NOMO-1 (cell line): ENCODE results near the gene ZNF646.

Experiments used
- DNase-seq, 2 experiments: peaks; one replicate each; lab custom pipeline; 2025; ENCODE audit not compliant: unreplicated experiment in 2 of 2; lab: John Stamatoyannopoulos, UW

ZNF646 gene, protein sequence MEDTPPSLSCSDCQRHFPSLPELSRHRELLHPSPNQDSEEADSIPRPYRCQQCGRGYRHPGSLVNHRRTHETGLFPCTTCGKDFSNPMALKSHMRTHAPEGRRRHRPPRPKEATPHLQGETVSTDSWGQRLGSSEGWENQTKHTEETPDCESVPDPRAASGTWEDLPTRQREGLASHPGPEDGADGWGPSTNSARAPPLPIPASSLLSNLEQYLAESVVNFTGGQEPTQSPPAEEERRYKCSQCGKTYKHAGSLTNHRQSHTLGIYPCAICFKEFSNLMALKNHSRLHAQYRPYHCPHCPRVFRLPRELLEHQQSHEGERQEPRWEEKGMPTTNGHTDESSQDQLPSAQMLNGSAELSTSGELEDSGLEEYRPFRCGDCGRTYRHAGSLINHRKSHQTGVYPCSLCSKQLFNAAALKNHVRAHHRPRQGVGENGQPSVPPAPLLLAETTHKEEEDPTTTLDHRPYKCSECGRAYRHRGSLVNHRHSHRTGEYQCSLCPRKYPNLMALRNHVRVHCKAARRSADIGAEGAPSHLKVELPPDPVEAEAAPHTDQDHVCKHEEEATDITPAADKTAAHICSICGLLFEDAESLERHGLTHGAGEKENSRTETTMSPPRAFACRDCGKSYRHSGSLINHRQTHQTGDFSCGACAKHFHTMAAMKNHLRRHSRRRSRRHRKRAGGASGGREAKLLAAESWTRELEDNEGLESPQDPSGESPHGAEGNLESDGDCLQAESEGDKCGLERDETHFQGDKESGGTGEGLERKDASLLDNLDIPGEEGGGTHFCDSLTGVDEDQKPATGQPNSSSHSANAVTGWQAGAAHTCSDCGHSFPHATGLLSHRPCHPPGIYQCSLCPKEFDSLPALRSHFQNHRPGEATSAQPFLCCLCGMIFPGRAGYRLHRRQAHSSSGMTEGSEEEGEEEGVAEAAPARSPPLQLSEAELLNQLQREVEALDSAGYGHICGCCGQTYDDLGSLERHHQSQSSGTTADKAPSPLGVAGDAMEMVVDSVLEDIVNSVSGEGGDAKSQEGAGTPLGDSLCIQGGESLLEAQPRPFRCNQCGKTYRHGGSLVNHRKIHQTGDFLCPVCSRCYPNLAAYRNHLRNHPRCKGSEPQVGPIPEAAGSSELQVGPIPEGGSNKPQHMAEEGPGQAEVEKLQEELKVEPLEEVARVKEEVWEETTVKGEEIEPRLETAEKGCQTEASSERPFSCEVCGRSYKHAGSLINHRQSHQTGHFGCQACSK (N-terminal part only)

DNA sequence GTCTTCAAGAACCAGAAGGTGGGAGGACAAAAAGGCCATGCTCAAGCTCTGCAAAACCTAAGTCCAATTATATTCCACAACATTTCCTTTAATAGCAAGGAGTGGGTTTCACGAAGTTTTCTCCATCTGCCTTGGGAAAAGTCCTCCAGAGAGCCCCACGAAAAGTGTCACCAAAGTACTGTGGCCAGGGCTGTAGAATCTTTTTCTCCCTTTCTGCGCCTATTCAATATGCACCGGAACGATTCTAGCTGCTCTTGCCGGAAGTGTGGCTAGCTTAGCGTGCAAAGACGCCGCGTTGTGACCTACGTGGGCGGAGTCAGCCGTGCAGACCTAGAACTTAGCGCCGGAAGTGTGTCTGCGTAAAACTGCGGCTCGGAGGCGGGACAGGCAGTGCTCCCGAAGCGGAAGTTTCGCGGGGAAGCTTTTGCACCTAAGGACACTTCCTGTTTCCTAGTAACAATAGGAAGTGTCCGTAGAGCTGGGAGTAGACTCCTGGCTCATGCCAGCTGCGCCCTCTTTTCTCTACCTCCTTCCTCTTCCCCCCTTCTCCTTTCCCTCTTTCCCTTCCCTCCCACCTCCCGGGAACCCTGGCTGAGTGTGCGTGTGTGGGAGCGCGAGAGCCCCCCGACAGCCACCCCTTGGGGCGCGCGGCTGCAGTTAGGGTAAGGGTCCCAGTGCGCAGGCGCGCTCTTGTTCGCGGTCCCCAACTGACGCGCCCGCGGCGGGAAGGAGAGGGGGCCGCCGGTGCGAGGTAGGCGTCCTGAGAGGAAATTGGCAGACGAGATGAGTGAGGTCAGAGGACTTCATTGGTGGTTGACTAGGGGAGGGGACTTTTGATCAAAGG is at the start of gene ZNF646, which contains the start of gene ZNF668:
ZNF646 (plus strand) TSS at position 453 of the 844 bp plus-strand sequence. CDS start 1,903 bp downstream, outside the sequence.
ZNF668 (minus strand) TSS at position 271 of the 844 bp plus-strand sequence. CDS start 9,781 bp downstream, outside the sequence.
- peak; percentile 99 to 100 for DNase-seq

- DNase-seq, result no peak
Measured at GRCh38 chr16:31025339-31025738, 48.9 kb upstream of the ZNF646 start.

GRCh38 chr16:31029272-31029671 is 45.0 kb upstream of the ZNF646 start:
- no peak for DNase-seq

GRCh38 chr16:31031276-31031675 is 42.9 kb upstream of the ZNF646 start:
- DNase-seq, result no peak

DNA sequence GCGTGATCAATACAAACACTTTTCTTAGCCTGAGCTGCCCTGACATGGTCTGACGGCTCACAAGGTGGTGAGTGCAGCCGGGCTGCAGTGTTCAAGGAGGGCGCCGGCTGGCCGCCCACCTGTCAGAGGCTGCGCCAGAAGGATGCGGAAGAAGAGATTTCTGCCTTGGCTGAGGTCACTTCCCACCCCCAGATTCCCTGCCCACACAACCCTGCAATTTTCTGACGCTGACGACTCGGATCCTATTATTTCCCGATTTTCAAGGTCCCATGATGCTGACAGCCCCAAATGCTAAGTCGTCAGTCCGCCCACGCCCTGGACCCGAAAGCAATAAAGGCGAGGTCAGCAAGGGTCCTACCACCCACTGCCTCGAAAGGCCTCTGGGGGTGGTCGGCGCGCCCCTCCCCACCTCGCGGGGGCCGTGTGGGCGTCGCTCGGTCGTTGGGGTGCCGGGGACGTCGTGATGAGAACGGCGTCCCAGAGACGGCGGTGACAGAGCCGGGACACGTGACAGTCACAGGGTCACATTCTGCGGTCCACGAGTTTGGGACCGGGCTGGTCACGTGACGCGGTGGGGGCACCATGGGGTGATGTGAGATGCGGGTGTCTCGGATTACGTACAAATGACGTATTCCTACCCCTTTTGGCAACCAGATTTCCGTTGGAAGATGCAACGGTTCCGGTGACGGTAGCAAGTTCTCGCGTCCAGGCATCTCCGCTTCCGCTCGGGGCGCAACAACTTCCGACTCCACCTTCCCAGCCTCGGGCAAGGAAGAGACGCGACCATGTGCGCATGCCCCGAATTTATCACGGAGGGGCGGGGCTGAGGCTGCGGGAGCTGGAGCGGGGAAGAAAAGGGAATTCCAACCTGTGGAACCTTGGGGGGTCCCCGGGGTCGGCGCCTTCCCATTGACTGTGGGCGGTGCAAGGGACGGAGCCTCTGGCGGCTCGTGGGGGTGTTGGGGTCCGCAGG is 41.2 kb upstream of the ZNF646 start, which contains the start of gene STX4:
STX4 (plus strand) TSS at position 823 of the 973 bp plus-strand sequence. CDS start 248 bp downstream, outside the sequence.
- DNase-seq, result peak; percentile 95 to 96

- DNase-seq, result peak; percentile 45 to 74
Measured at GRCh38 chr16:31033709-31034492, 40.3 kb upstream of the ZNF646 start.

GRCh38 chr16:31036691-31037090 is 37.5 kb upstream of the ZNF646 start:
- DNase-seq, result no peak

- DNase-seq, result no peak
Measured at GRCh38 chr16:31038993-31039392, 35.2 kb upstream of the ZNF646 start.

GRCh38 chr16:31042866-31043265 is 31.4 kb upstream of the ZNF646 start:
- no peak for DNase-seq

DNA sequence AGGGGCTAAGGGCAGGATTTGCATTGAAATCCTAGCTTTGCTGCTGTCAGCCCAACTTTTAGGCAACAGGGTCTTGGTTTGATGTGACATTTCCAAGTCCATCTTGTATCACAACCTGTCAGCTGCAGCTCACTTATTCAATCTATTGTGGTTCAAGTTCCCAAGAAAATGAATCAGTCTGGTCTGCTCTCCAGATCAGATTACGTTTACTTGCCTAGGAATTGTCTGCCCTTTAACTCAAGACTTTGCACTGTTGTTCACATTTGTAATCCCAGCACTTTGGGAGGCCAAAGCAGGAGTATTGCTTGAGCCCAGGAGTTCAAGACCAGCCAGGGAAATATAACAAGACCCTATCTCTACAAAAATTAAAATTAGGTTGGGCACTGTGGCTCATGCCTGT is 30.9 kb upstream of the ZNF646 start:
- no peak for DNase-seq

- DNase-seq, result no peak
Measured at GRCh38 chr16:31043898-31044481, 30.2 kb upstream of the ZNF646 start.

GRCh38 chr16:31050280-31051030 is 23.8 kb upstream of the ZNF646 start:
- DNase-seq, result no peak

- peak; percentile 6 to 18 for DNase-seq
Measured at GRCh38 chr16:31052114-31052513, 22.1 kb upstream of the ZNF646 start.

DNA sequence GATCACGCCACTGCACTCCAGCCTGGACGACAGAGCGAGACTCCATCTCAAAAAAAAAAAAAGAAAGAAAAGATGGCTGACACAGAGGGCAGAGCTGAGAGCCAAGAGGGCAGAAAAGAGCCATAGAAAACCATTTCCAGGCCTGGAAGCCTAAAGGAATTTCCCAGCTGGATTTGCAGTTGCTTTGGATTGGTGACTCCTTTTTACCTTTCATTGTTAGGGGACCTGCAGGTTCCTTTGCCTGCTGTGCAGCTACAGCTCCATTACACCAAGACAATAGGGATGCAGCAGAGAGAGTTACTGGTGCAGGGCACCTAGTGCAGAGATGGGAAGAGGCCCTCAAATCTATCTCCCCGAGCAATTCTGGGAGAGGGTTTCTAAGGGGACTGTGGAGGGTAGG is 18.6 kb upstream of the ZNF646 start:
- no peak for DNase-seq

DNA sequence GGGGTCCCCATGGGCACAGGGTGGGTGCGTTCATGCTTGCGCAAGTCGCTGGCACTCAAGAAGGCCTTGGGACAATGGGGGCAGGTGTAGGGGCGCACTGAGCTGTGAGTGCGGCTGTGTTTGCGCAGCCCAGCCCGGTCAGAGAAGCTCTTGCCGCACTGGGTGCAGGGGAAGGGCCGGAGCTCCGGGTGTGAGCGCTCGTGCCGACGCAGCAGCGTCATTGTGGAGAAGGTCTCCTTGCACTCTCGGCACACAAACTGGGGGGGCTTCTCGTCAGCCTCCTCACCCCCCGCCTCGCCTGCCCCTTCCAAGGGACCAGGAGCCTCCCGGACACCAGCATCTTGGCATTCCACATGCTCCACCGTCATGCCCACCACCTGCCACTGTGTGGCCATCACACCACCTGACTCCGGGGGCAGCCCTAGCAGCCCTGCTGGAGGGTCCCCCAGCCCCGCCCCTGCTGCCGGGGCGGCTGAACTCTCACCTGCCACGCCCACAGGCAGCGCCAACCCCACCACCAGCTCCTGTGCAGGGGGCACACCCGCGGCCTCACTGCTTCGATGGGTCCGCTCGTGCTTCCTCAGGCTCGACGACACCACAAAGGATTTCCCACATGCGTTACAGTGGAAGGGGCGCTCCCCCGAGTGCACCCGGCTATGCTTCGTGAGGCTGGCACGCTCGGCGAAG is 13.0 kb upstream of the ZNF646 start:
- no peak for DNase-seq

GRCh38 chr16:31061813-31062440 is 12.3 kb upstream of the ZNF646 start:
- no peak for DNase-seq
